ENCODE measurements around the gene DCAKD. TPM values are rescaled to one million over a fixed set of nuclear protein-coding genes. Genes with fewer than 3 reads are reported as not detected.

Gene DCAKD
- total RNA-seq, 1 donor from 2014 or later, result 31.4 TPM

GRCh38 chr17:44977814-44978550 lies 73.5 kb downstream of the DCAKD start:
- no peak for DNase-seq (ENCODE audit: low spot score)
- Mint-ChIP-seq H3K36me3 (no peaks in the 10 kb centered on the region), H3K4me3 (no peak overlapping the region), H3K27ac (no peak overlapping the region), H3K27me3 (ENCODE audit: insufficient read depth, low read depth) (peaks cover 18% of the 10 kb centered on the region), H3K4me1 (peaks cover 33% of the 10 kb centered on the region), H3K9me3 (no peaks in the 10 kb centered on the region)
- Histone ChIP-seq H3K4me1 (peaks cover 14% of the 10 kb centered on the region), H3K36me3 (no peaks in the 10 kb centered on the region), H3K4me2 (peak overlapping the region; percentile 48), H2AFZ (replicated peaks) (peak overlapping the region; percentile 61), H3K79me2 (ENCODE audit: low read depth) (no peaks in the 10 kb centered on the region), H4K20me1 (ENCODE audit: low read depth) (no peaks in the 10 kb centered on the region), H3K4me3 (no peak overlapping the region), H3F3A (ENCODE audit: low read depth) (no peaks in the 10 kb centered on the region), H3K9me3 (ENCODE audit: low read depth) (no peaks in the 10 kb centered on the region), H3K9ac (no peak overlapping the region), H3K27ac (no peak overlapping the region), H3K27me3 (peaks cover 3% of the 10 kb centered on the region)
- TF ChIP-seq EZH2 (IDR thresholded peaks at IDR 0.05) (no peak), CTCF (IDR thresholded peaks at IDR 0.05) (peak; percentile 9), EZH2phosphoT487 (IDR thresholded peaks at IDR 0.05) (no peak)

- no peak for DNase-seq (ENCODE audit: low spot score)
- H3K27ac Mint-ChIP-seq, result peak overlapping the region; percentile 53
- H3K9me3 ChIP-seq (ENCODE audit: low read depth), result no peaks in the 10 kb centered on the region
- H3K4me2 ChIP-seq, result no peak overlapping the region
- peaks cover 24% of the 10 kb centered on the region for H3K27me3 Mint-ChIP-seq (ENCODE audit: insufficient read depth, low read depth)
- H3K9ac ChIP-seq, result no peak overlapping the region
- no peaks in the 10 kb centered on the region for H3K36me3 Mint-ChIP-seq
- H3K9me3 Mint-ChIP-seq, result no peaks in the 10 kb centered on the region
- TF ChIP-seq CTCF (IDR thresholded peaks at IDR 0.05) (no peak), EZH2 (IDR thresholded peaks at IDR 0.05) (no peak), EZH2phosphoT487 (IDR thresholded peaks at IDR 0.05) (no peak)
- H3K36me3 ChIP-seq, result no peaks in the 10 kb centered on the region
- H2AFZ ChIP-seq (replicated peaks), result no peak overlapping the region
- H3K79me2 ChIP-seq (ENCODE audit: low read depth), result no peaks in the 10 kb centered on the region
- H3K4me3 Mint-ChIP-seq, result no peak overlapping the region
- peaks cover 7% of the 10 kb centered on the region for H3F3A ChIP-seq (ENCODE audit: low read depth)
- H3K4me3 ChIP-seq, result no peak overlapping the region
- no peaks in the 10 kb centered on the region for H4K20me1 ChIP-seq (ENCODE audit: low read depth)
- H3K4me1 ChIP-seq, result peaks cover 19% of the 10 kb centered on the region
- H3K27me3 ChIP-seq, result peaks cover 12% of the 10 kb centered on the region
- H3K4me1 Mint-ChIP-seq, result peaks cover 36% of the 10 kb centered on the region
- no peak overlapping the region for H3K27ac ChIP-seq
Observed at GRCh38 chr17:44977065-44977464, 74.4 kb downstream of the DCAKD start.

GRCh38 chr17:44976206-44976605 lies 75.2 kb downstream of the DCAKD start:
- DNase-seq (ENCODE audit: low spot score), result no peak
- H3K9me3 ChIP-seq (ENCODE audit: low read depth), result no peaks in the 10 kb centered on the region
- no peak overlapping the region for H3K9ac ChIP-seq
- no peaks in the 10 kb centered on the region for H3K79me2 ChIP-seq (ENCODE audit: low read depth)
- H3K4me1 ChIP-seq, result peaks cover 28% of the 10 kb centered on the region
- Mint-ChIP-seq H3K36me3 (no peaks in the 10 kb centered on the region), H3K27ac (no peak overlapping the region), H3K9me3 (no peaks in the 10 kb centered on the region), H3K27me3 (ENCODE audit: insufficient read depth, low read depth) (peaks cover 25% of the 10 kb centered on the region), H3K4me3 (no peak overlapping the region), H3K4me1 (peaks cover 37% of the 10 kb centered on the region)
- H2AFZ ChIP-seq (replicated peaks), result no peak overlapping the region
- H3K27me3 ChIP-seq, result peaks cover 21% of the 10 kb centered on the region
- no peak overlapping the region for H3K4me2 ChIP-seq
- no peaks in the 10 kb centered on the region for H4K20me1 ChIP-seq (ENCODE audit: low read depth)
- H3K4me3 ChIP-seq, result no peak overlapping the region
- no peak for TF ChIP-seq CTCF (IDR thresholded peaks at IDR 0.05)
- TF ChIP-seq EZH2 (IDR thresholded peaks at IDR 0.05), result no peak
- TF ChIP-seq EZH2phosphoT487 (IDR thresholded peaks at IDR 0.05), result no peak
- peaks cover 15% of the 10 kb centered on the region for H3F3A ChIP-seq (ENCODE audit: low read depth)
- no peaks in the 10 kb centered on the region for H3K36me3 ChIP-seq
- H3K27ac ChIP-seq, result no peak overlapping the region

Small RNA genes within 50 kb of the gene (small RNA-seq; reads per million reads assigned to genes)
- not detected for gene AC015936.2
- not detected for gene RF00019

Other genes with a start within 250 kb of the DCAKD start
- 63.4 and 76.9 TPM in 2 replicates for gene GJC1, start 221.3 kb downstream of the DCAKD start, total RNA-seq (ENCODE audit: low replicate concordance)
- gene HIGD1B, start 203.7 kb downstream of the DCAKD start, total RNA-seq (ENCODE audit: low replicate concordance), result not detected in 2 replicates
- gene EFTUD2, start 152.2 kb downstream of the DCAKD start, total RNA-seq (ENCODE audit: low replicate concordance), result 114 and 185 TPM in 2 replicates
- 0.45 and 0.46 TPM in 2 replicates for gene GFAP, start 136.1 kb downstream of the DCAKD start, total RNA-seq (ENCODE audit: low replicate concordance)
- gene KIF18B, start 103.9 kb downstream of the DCAKD start, total RNA-seq (ENCODE audit: low replicate concordance), result 15.1 and 46.0 TPM in 2 replicates
- 4.7 TPM in 1 of 2 replicates, not detected in the other for gene C1QL1, start 83.3 kb downstream of the DCAKD start, total RNA-seq (ENCODE audit: low replicate concordance)
- gene NMT1, start 9.7 kb upstream of the DCAKD start, total RNA-seq (ENCODE audit: low replicate concordance), result 95.0 and 101 TPM in 2 replicates
- gene PLCD3, start 80.9 kb upstream of the DCAKD start, total RNA-seq (ENCODE audit: low replicate concordance), result 16.0 and 31.4 TPM in 2 replicates
- 6.8 and 17.3 TPM in 2 replicates for gene ACBD4, start 84.1 kb upstream of the DCAKD start, total RNA-seq (ENCODE audit: low replicate concordance)
- gene HEXIM1, start 96.8 kb upstream of the DCAKD start, total RNA-seq (ENCODE audit: low replicate concordance), result 10.2 and 14.3 TPM in 2 replicates
- 4.6 and 9.1 TPM in 2 replicates for gene HEXIM2, start 110.2 kb upstream of the DCAKD start, total RNA-seq (ENCODE audit: low replicate concordance)
- gene FMNL1, start 170.3 kb upstream of the DCAKD start, total RNA-seq (ENCODE audit: low replicate concordance), result 2.0 and 2.4 TPM in 2 replicates
- not detected in 2 replicates for gene SPATA32, start 210.5 kb upstream of the DCAKD start, total RNA-seq (ENCODE audit: low replicate concordance)